SU-DHL-6 (cell line): Measurements from ENCODE around the gene CDH23.

Source experiments
- H2AFZ ChIP-seq: fragments of 200-600 bp; sonication (generic); 2 replicates; pipeline ENCODE4 v1.6.1; 2014; ENCODE audit warnings: low read depth, mild to moderate bottlenecking, moderate library complexity, mixed read lengths, antibody characterized with exemption, low read length; ENCODE audit not compliant: severe bottlenecking
- H3F3A ChIP-seq: fragments of 200-600 bp; shearing (Covaris generic); 2 replicates; pipeline ENCODE4 v1.6.0; 2016; ENCODE audit warnings: antibody characterized with exemption, mild to moderate bottlenecking; ENCODE audit not compliant: insufficient read depth
- H3K27ac ChIP-seq: fragments of 200-600 bp; sonication (generic); 2 replicates; pipeline ENCODE4 v1.5.1; 2016; ENCODE audit warnings: low read depth, mild to moderate bottlenecking, low read length, moderate library complexity, mixed read lengths
- H3K27me3 ChIP-seq: fragments of 200-600 bp; sonication (generic), shearing (Covaris generic); 2 replicates; pipeline ENCODE4 v1.6.0; 2014; ENCODE audit warnings: mild to moderate bottlenecking, low read length
- H3K36me3 ChIP-seq: fragments of 200-600 bp; sonication (generic); 2 replicates; pipeline ENCODE4 v1.6.1; 2014; ENCODE audit warnings: mild to moderate bottlenecking, low read length, mixed read lengths
- H3K4me2 ChIP-seq: fragments of 300-600, 200-600 bp; shearing (Covaris generic), sonication (generic); 2 replicates; pipeline ENCODE4 v1.6.0; 2014; ENCODE audit warnings: low read length, low read depth, mild to moderate bottlenecking; ENCODE audit not compliant: poor library complexity, severe bottlenecking
- H3K4me3 ChIP-seq: fragments of 200-600 bp; sonication (generic); 2 replicates; pipeline ENCODE4 v1.5.1; 2014; ENCODE audit warnings: antibody characterized with exemption, low read length, mild to moderate bottlenecking, mixed read lengths; ENCODE audit not compliant: insufficient read depth, poor library complexity, severe bottlenecking
- H3K79me2 ChIP-seq: fragments of 200-600 bp; sonication (generic); 2 replicates; pipeline ENCODE4 v1.6.1; 2014; ENCODE audit warnings: mild to moderate bottlenecking, low read length, moderate library complexity; ENCODE audit not compliant: insufficient read depth
- H3K9ac ChIP-seq: fragments of 200-600 bp; sonication (generic); 2 replicates; pipeline ENCODE4 v1.7.0; 2014; ENCODE audit warnings: mild to moderate bottlenecking, low read length
- H3K9me2 ChIP-seq: fragments of 200-600 bp; sonication (generic); replicated peaks from 2 replicates; pipeline ENCODE4 v1.6.1; 2014; ENCODE audit warnings: low read length; ENCODE audit not compliant: insufficient read depth
- H3K9me3 ChIP-seq: fragments of 200-600 bp; sonication (generic); 2 replicates; pipeline ENCODE4 v1.6.1; 2014; ENCODE audit warnings: low read length, mixed read lengths; ENCODE audit not compliant: insufficient read depth
- H4K20me1 ChIP-seq: fragments of 200-600 bp; sonication (generic); 2 replicates; pipeline ENCODE4 v1.6.1; 2014; ENCODE audit warnings: low read depth, mild to moderate bottlenecking, antibody characterized with exemption, low read length, moderate library complexity, mixed read lengths
- CTCF ChIP-seq: fragments of 200-600 bp; sonication (generic); IDR thresholded peaks from one replicate; pipeline ENCODE4 v1.5.1; 2017; ENCODE audit warnings: antibody characterized with exemption, mild to moderate bottlenecking, low read length, moderate library complexity; ENCODE audit not compliant: insufficient read depth, poor library complexity, severe bottlenecking
- EZH2phosphoT487 ChIP-seq: fragments of 200-600 bp; sonication (generic), shearing (Covaris generic); conservative IDR thresholded peaks from 2 replicates; pipeline ENCODE4 v1.6.1; 2018; ENCODE audit warnings: mild to moderate bottlenecking, antibody characterized with exemption, low read length, moderate library complexity, mixed read lengths

Gene CDH23

GRCh38 chr10:71423901-71424300, 27.2 kb downstream of the CDH23 start:
- Histone ChIP-seq H3K9me2 (no peaks in the 10 kb centered on the region), H3K36me3 (no peaks in the 10 kb centered on the region), H3K27me3 (no peaks in the 10 kb centered on the region), H2AFZ (no peak overlapping the region), H3F3A (no peaks in the 10 kb centered on the region), H3K27ac (no peak overlapping the region), H3K79me2 (no peaks in the 10 kb centered on the region), H3K9ac (no peak overlapping the region), H3K4me2 (no peak overlapping the region), H3K9me3 (no peaks in the 10 kb centered on the region), H3K4me3 (no peak overlapping the region), H4K20me1 (no peaks in the 10 kb centered on the region)
- no peak for TF ChIP-seq EZH2phosphoT487
- no peak for TF ChIP-seq CTCF

GRCh38 chr10:71424496-71425194, 27.9 kb downstream of the CDH23 start:
- Histone ChIP-seq H3K27ac (no peak overlapping the region), H3K36me3 (no peaks in the 10 kb centered on the region)
- TF ChIP-seq CTCF (no peak), EZH2phosphoT487 (no peak)

GRCh38 chr10:71426058-71426605, 29.4 kb downstream of the CDH23 start:
- H4K20me1 ChIP-seq = no peaks in the 10 kb centered on the region
- no peaks in the 10 kb centered on the region for H3K9me2 ChIP-seq
- no peak overlapping the region for H3K9ac ChIP-seq
- H3K4me2 ChIP-seq = no peak overlapping the region
- no peaks in the 10 kb centered on the region for H3K27me3 ChIP-seq
- H3K36me3 ChIP-seq = no peaks in the 10 kb centered on the region
- no peaks in the 10 kb centered on the region for H3K9me3 ChIP-seq
- no peak overlapping the region for H3K27ac ChIP-seq
- no peak overlapping the region for H2AFZ ChIP-seq
- TF ChIP-seq CTCF (no peak), EZH2phosphoT487 (no peak)
- H3K79me2 ChIP-seq = no peaks in the 10 kb centered on the region
- H3F3A ChIP-seq = no peaks in the 10 kb centered on the region
- no peak overlapping the region for H3K4me3 ChIP-seq

More at GRCh38 chr10:71424496-71425194, 27.9 kb downstream of the CDH23 start:
- H3K79me2 ChIP-seq = no peaks in the 10 kb centered on the region
- H3K9me2 ChIP-seq = no peaks in the 10 kb centered on the region
- H2AFZ ChIP-seq = no peak overlapping the region
- no peak overlapping the region for H3K9ac ChIP-seq
- H4K20me1 ChIP-seq = no peaks in the 10 kb centered on the region
- no peak overlapping the region for H3K4me3 ChIP-seq
- H3K4me2 ChIP-seq = no peak overlapping the region
- H3K9me3 ChIP-seq = no peaks in the 10 kb centered on the region
- H3F3A ChIP-seq = no peaks in the 10 kb centered on the region
- no peaks in the 10 kb centered on the region for H3K27me3 ChIP-seq
